ENCODE results near the gene GALNT14. TPM values are rescaled to one million over a fixed set of nuclear protein-coding genes. Genes with fewer than 3 reads are reported as not detected.

The GALNT14 gene
- total RNA-seq, 2 donors from 2014 or later = 1.6 TPM; not detected in 1

GRCh38 chr2:30963184-30963583 is 175.1 kb downstream of the GALNT14 start:
- H3K27me3 ChIP-seq (replicated peaks; ENCODE audit: insufficient read depth) = no peaks in the 10 kb centered on the region
- no peaks in the 10 kb centered on the region for H3K9me3 ChIP-seq
- H3K36me3 ChIP-seq = no peaks in the 10 kb centered on the region
- H3K4me3 ChIP-seq = no peak overlapping the region
- no peak for ATAC-seq (ENCODE audit: insufficient number of reproducible peaks, low FRiP score, low read depth)
- DNase-seq (ENCODE audit: low spot score) = no peak
- no peak overlapping the region for H3K27ac ChIP-seq
- TF ChIP-seq CTCF (IDR thresholded peaks at IDR 0.05) = no peak
- H3K4me1 ChIP-seq (ENCODE audit: control insufficient read depth in 1 of 2, low read depth in 2 of 2) = no peaks in the 10 kb centered on the region

GRCh38 chr2:30960213-30960612 is 178.0 kb downstream of the GALNT14 start:
- Histone ChIP-seq H3K27me3 (replicated peaks; ENCODE audit: insufficient read depth) (no peaks in the 10 kb centered on the region), H3K36me3 (no peaks in the 10 kb centered on the region)
- no peak for TF ChIP-seq CTCF (IDR thresholded peaks at IDR 0.05)

GRCh38 chr2:30959653-30960052 is 178.6 kb downstream of the GALNT14 start:
- Histone ChIP-seq H3K9me3 (no peaks in the 10 kb centered on the region), H3K4me1 (ENCODE audit: control insufficient read depth in 1 of 2, low read depth in 2 of 2) (peaks cover 3 to 18% of the 10 kb centered on the region in 2 donors), H3K4me3 (no peak overlapping the region), H3K36me3 (no peaks in the 10 kb centered on the region), H3K27ac (no peak overlapping the region), H3K27me3 (replicated peaks; ENCODE audit: insufficient read depth) (no peaks in the 10 kb centered on the region)
- no peak for DNase-seq (ENCODE audit: low spot score)
- no peak for ATAC-seq (ENCODE audit: insufficient number of reproducible peaks, low FRiP score, low read depth)
- no peak for TF ChIP-seq CTCF (IDR thresholded peaks at IDR 0.05)

More at GRCh38 chr2:30960213-30960612, 178.0 kb downstream of the GALNT14 start:
- Histone ChIP-seq H3K9me3 (no peaks in the 10 kb centered on the region), H3K27ac (no peak overlapping the region), H3K4me3 (no peak overlapping the region), H3K4me1 (ENCODE audit: control insufficient read depth in 1 of 2, low read depth in 2 of 2) (peaks cover 3 to 18% of the 10 kb centered on the region in 2 donors)
- ATAC-seq (ENCODE audit: insufficient number of reproducible peaks, low FRiP score, low read depth) (no peak), DNase-seq (ENCODE audit: low spot score) (no peak)

- H3K4me3 ChIP-seq = no peak overlapping the region
- no peak for DNase-seq (ENCODE audit: low spot score)
- no peaks in the 10 kb centered on the region for H3K36me3 ChIP-seq
- ATAC-seq (ENCODE audit: insufficient number of reproducible peaks, low FRiP score, low read depth) = no peak
- no peaks in the 10 kb centered on the region for H3K9me3 ChIP-seq
- TF ChIP-seq CTCF (IDR thresholded peaks at IDR 0.05) = no peak
- peaks cover 3 to 18% of the 10 kb centered on the region in 2 donors for H3K4me1 ChIP-seq (ENCODE audit: control insufficient read depth in 1 of 2, low read depth in 2 of 2)
- no peaks in the 10 kb centered on the region for H3K27me3 ChIP-seq (replicated peaks; ENCODE audit: insufficient read depth)
- H3K27ac ChIP-seq = no peak overlapping the region
Measured at GRCh38 chr2:30958918-30959265, 179.3 kb downstream of the GALNT14 start.

- H3K27ac ChIP-seq = no peak overlapping the region
- no peak overlapping the region for H3K4me3 ChIP-seq
- DNase-seq (ENCODE audit: low spot score) (no peak), ATAC-seq (ENCODE audit: insufficient number of reproducible peaks, low FRiP score, low read depth) (no peak)
- H3K36me3 ChIP-seq = no peaks in the 10 kb centered on the region
- no peaks in the 10 kb centered on the region for H3K27me3 ChIP-seq (replicated peaks; ENCODE audit: insufficient read depth)
- H3K9me3 ChIP-seq = no peaks in the 10 kb centered on the region
- H3K4me1 ChIP-seq (ENCODE audit: control insufficient read depth in 1 of 2, low read depth in 2 of 2) = peaks cover 3 to 18% of the 10 kb centered on the region in 2 donors
- TF ChIP-seq CTCF (IDR thresholded peaks at IDR 0.05) = no peak
Measured at GRCh38 chr2:30958193-30958917, 179.9 kb downstream of the GALNT14 start.
